BLaER1 treated with 17β-estradiol and CSF1 and Interleukin-3, amounts not matched to agents 10 nM and 100 nM (cell line): ENCODE measurements around the gene NAE1.

Source experiments
- H3K27ac ChIP-seq, 11 experiments: shearing (Covaris generic); formaldehyde crosslinking; 2 replicates each; pipeline ENCODE4 v1.8.1; 2022
- H3K27me3 ChIP-seq, 11 experiments: shearing (Covaris generic); formaldehyde crosslinking; 2 replicates each; pipeline ENCODE4 v1.8.1; 2022
- H3K36me3 ChIP-seq, 11 experiments: shearing (Covaris generic); formaldehyde crosslinking; 2 replicates each; pipeline ENCODE4 v1.8.1; 2022
- H3K4me1 ChIP-seq, 10 experiments: shearing (Covaris generic); formaldehyde crosslinking; 2 replicates each; pipeline ENCODE4 v1.8.1; 2022
- H3K4me2 ChIP-seq, 11 experiments: shearing (Covaris generic); formaldehyde crosslinking; 2 replicates each; pipeline ENCODE4 v1.8.1; 2022
- H3K4me3 ChIP-seq, 10 experiments: shearing (Covaris generic); formaldehyde crosslinking; 2 replicates each; pipeline ENCODE4 v1.8.1; 2022
- H3K9ac ChIP-seq, 11 experiments: shearing (Covaris generic); formaldehyde crosslinking; 2 replicates each; pipeline ENCODE4 v1.8.1; 2022
- H3K9me3 ChIP-seq, 11 experiments: shearing (Covaris generic); formaldehyde crosslinking; replicated peaks in 1 of 11; 2 replicates each; pipeline ENCODE4 v1.8.1; 2022
- H4K20me1 ChIP-seq, 11 experiments: shearing (Covaris generic); formaldehyde crosslinking; 2 replicates each; pipeline ENCODE4 v1.8.1; 2022
- Cebpa-rat ChIP-seq, 11 experiments: shearing (Covaris generic); IDR thresholded peaks; 2 replicates each; pipeline ENCODE4 v1.8.1; 2022

Gene NAE1

DNA sequence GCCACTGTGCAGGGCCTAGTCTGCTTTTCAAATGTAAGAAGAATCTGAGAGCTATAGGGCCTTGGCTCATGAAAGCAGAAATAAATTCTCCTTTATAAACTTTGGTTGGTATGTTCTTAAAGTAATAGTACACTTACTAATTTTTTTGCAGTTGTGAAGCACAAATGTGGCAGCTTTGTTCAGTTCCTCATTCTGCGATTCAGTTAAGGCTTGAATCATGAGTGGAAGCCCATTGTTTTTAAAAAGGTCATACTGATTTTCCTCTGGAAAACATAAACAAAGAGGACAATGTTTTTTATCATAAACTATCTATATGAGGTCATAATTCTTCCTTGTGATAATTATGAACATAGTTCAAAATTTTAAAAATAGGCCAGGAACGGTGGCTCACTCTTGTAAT lies 55.8 kb downstream of the NAE1 start:
- H4K20me1 ChIP-seq = no peaks in the 10 kb centered on the region
- H3K9me3 ChIP-seq = no peaks in the 10 kb centered on the region
- H3K36me3 ChIP-seq = no peaks in the 10 kb centered on the region
- H3K27me3 ChIP-seq = no peaks in the 10 kb centered on the region
- no peak overlapping the region for H3K4me3 ChIP-seq
- no peak overlapping the region for H3K27ac ChIP-seq
- no peak for TF ChIP-seq Cebpa-rat (IDR thresholded peaks at IDR 0.05)
- peaks cover 0 to 8% (median 4%) of the 10 kb centered on the region in 10 experiments; a peak in 7 of 20 replicates for H3K4me1 ChIP-seq
- no peak overlapping the region for H3K9ac ChIP-seq
- no peak overlapping the region for H3K4me2 ChIP-seq

DNA sequence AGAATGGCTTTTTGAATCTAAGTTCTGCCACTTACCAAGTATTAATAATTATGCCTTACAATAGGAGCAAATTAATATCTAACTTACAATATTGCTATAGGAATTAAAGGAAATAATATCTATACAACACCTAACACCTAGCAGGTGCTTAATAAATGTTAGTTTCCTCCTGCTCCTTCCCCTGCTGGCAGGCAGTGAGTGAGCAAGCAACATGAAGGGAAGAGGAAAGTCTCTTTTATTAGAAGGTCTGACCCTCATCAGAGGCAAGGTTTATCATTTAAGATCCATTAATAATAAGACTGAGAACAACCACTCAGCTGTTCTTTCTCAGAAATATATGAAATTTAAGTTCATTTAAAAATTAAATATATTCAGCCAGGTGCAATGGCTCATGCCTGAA lies 72.7 kb downstream of the NAE1 start:
- H4K20me1 ChIP-seq = no peaks in the 10 kb centered on the region
- H3K4me1 ChIP-seq = no peaks in the 10 kb centered on the region
- TF ChIP-seq Cebpa-rat (IDR thresholded peaks at IDR 0.05) = no peak
- no peaks in the 10 kb centered on the region for H3K36me3 ChIP-seq
- no peak overlapping the region for H3K9ac ChIP-seq
- no peak overlapping the region for H3K27ac ChIP-seq
- H3K4me2 ChIP-seq = no peak overlapping the region
- H3K4me3 ChIP-seq = no peak overlapping the region
- H3K9me3 ChIP-seq = no peaks in the 10 kb centered on the region
- H3K27me3 ChIP-seq = peaks cover 0 to 3% (median under 1%) of the 10 kb centered on the region in 11 experiments; a peak in 4 of 22 replicates

DNA sequence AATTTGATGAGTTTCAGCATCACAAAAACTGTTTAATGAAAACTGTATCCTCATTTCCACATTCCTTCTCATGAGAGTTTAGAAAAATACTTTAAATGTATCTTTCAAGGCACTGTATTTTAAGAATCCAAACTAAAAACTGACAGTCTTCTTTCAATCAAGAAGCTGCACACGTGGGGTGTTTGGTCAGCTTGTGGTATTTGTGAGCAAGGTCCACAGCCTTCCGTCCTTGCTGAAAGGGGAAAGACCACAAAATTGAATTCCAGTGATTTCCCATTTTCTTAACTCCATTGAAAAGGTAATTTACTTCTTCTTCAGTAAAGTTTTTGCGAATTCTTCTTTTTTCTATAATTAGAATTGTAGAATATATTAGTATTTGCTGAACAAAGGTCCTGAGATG lies 76.0 kb downstream of the NAE1 start:
- Histone ChIP-seq H3K27ac (no peak overlapping the region), H3K4me3 (no peak overlapping the region), H3K4me1 (peaks cover 7 to 15% (median 12%) of the 10 kb centered on the region in 10 experiments), H4K20me1 (peaks cover 8 to 15% (median 12%) of the 10 kb centered on the region in 11 experiments; a peak in 17 of 22 replicates), H3K9ac (no peak overlapping the region), H3K36me3 (peaks cover 0 to 5% (median 3%) of the 10 kb centered on the region in 11 experiments; a peak in 6 of 22 replicates), H3K27me3 (peaks cover 5 to 17% (median 14%) of the 10 kb centered on the region in 11 experiments; a peak in 17 of 22 replicates), H3K4me2 (no peak overlapping the region), H3K9me3 (no peaks in the 10 kb centered on the region)
- TF ChIP-seq Cebpa-rat (IDR thresholded peaks at IDR 0.05) = no peak

DNA sequence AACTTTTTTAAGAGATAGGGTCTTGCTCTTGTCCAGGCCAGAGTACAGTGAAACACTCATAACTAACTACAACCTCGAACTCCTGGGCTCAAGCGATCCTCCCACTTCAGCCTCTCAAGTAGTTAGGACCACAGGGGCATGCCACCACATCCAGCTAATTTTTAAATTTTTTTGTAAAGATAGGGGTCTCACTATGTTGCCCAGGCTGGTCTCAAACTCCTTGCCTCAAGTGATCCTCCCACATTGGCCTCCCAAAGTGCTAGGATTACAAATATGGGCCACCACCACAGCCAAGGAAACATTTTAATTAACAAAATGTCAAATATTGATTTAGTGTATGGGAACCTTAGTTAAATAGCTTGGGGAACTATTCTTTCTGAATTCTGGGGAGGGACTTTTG lies 76.6 kb downstream of the NAE1 start:
- H3K27ac ChIP-seq = no peak overlapping the region
- peaks cover 13 to 21% (median 19%) of the 10 kb centered on the region in 10 experiments for H3K4me1 ChIP-seq
- no peak overlapping the region for H3K9ac ChIP-seq
- no peak overlapping the region for H3K4me2 ChIP-seq
- H3K36me3 ChIP-seq = peaks cover 1 to 11% (median 8%) of the 10 kb centered on the region in 11 experiments; a peak in 20 of 22 replicates
- TF ChIP-seq Cebpa-rat (IDR thresholded peaks at IDR 0.05) = no peak
- H4K20me1 ChIP-seq = peaks cover 14 to 21% (median 18%) of the 10 kb centered on the region in 11 experiments; a peak in 20 of 22 replicates
- H3K27me3 ChIP-seq = peaks cover 5 to 17% (median 14%) of the 10 kb centered on the region in 11 experiments; a peak in 17 of 22 replicates
- H3K9me3 ChIP-seq = no peaks in the 10 kb centered on the region
- H3K4me3 ChIP-seq = no peak overlapping the region

DNA sequence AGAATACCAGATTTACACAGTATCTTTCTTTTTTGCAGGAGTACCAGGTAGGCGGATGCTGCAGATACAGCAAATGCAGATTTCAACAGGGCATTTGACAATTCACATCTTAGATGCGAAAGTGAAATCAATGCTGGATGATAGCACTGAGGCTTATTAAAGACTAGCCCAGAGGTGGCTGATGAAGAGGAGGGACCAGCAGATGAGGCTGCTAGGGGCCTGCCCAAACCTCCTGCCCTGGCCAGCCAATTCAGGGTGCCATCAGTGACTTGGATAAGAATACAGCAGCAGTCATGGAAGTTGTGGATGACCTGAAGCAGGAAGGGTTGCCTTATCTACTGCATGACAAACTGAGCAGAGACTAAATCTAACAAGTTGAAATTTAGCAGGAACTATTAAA lies 77.8 kb downstream of the NAE1 start:
- H3K9me3 ChIP-seq = no peaks in the 10 kb centered on the region
- H3K9ac ChIP-seq = no peak overlapping the region
- peaks cover 5 to 17% (median 14%) of the 10 kb centered on the region in 11 experiments; a peak in 17 of 22 replicates for H3K27me3 ChIP-seq
- H3K36me3 ChIP-seq = peaks cover 14 to 23% (median 21%) of the 10 kb centered on the region in 11 experiments
- H3K4me1 ChIP-seq = peaks cover 21 to 31% (median 29%) of the 10 kb centered on the region in 10 experiments
- no peak overlapping the region for H3K4me3 ChIP-seq
- H4K20me1 ChIP-seq = peaks cover 25 to 33% (median 29%) of the 10 kb centered on the region in 11 experiments; a peak in 20 of 22 replicates
- no peak for TF ChIP-seq Cebpa-rat (IDR thresholded peaks at IDR 0.05)
- H3K27ac ChIP-seq = no peak overlapping the region
- no peak overlapping the region for H3K4me2 ChIP-seq
